SH-SY5Y (cell line): ENCODE measurements around the gene GRID2.

Source experiments
- GATA2 ChIP-seq: IDR thresholded peaks from 2 replicates; pipeline ENCODE4 v1.6.1; 2011; ENCODE audit warnings: mild to moderate bottlenecking, low read depth, low read length
- GATA3 ChIP-seq: IDR thresholded peaks from 2 replicates; pipeline ENCODE4 v1.6.1; 2011; ENCODE audit warnings: low read depth, mild to moderate bottlenecking, low read length, moderate library complexity

GRCh38 chr4:92615049-92615448 lies 311.3 kb downstream of the GRID2 start:
- TF ChIP-seq GATA3 (no peak), GATA2 (no peak)
